HG02588 (cell line): ENCODE data around the gene TELO2.

ENCODE experiments used
- ATAC-seq: cut with Tn5 transposase; IDR thresholded peaks from one replicate; pipeline ENCODE4 v1.9.1; 2021; ENCODE audit warnings: mild to moderate bottlenecking, moderate library complexity; ENCODE audit not compliant: unreplicated experiment

The TELO2 gene

GRCh38 chr16:1496464-1496863 is 3.3 kb downstream of the TELO2 start:
- no peak for ATAC-seq

GRCh38 chr16:1497014-1497598 is 3.9 kb downstream of the TELO2 start:
- no peak for ATAC-seq

- ATAC-seq = no peak
Measured at GRCh38 chr16:1498899-1499676, 5.9 kb downstream of the TELO2 start.

- no peak for ATAC-seq
Measured at GRCh38 chr16:1499756-1500464, 6.8 kb downstream of the TELO2 start.

GRCh38 chr16:1500465-1501150 is 7.4 kb downstream of the TELO2 start:
- no peak for ATAC-seq

- ATAC-seq = no peak
Measured at GRCh38 chr16:1501630-1502029, 8.5 kb downstream of the TELO2 start.

- no peak for ATAC-seq
Measured at GRCh38 chr16:1502092-1503004, 9.2 kb downstream of the TELO2 start.

- ATAC-seq = no peak
Measured at GRCh38 chr16:1503110-1503955, 10.2 kb downstream of the TELO2 start.

GRCh38 chr16:1505073-1505844 is 12.1 kb downstream of the TELO2 start:
- ATAC-seq = no peak

- ATAC-seq = no peak
Measured at GRCh38 chr16:1505912-1506311, 12.8 kb downstream of the TELO2 start.

- no peak for ATAC-seq
Measured at GRCh38 chr16:1506494-1507213, 13.5 kb downstream of the TELO2 start.

GRCh38 chr16:1508494-1509187 is 15.5 kb downstream of the TELO2 start:
- ATAC-seq = no peak

- no peak for ATAC-seq
Measured at GRCh38 chr16:1509307-1510221, 16.4 kb downstream of the TELO2 start.

- ATAC-seq = no peak
Measured at GRCh38 chr16:1510272-1510671, 17.1 kb downstream of the TELO2 start.

- no peak for ATAC-seq
Measured at GRCh38 chr16:1510941-1511351, 17.8 kb downstream of the TELO2 start.
